OCI-LY1 (cell line): ENCODE measurements around the gene LMOD1.

Experiments used
- H2AFZ ChIP-seq: fragments of 200-600 bp; sonication (generic), shearing (Covaris generic); 2 replicates; pipeline ENCODE4 v1.6.0; 2014; ENCODE audit warnings: antibody characterized with exemption, mild to moderate bottlenecking, low read length
- H3F3A ChIP-seq: fragments of 200-600 bp; sonication (generic), shearing (Covaris generic); 2 replicates; pipeline ENCODE4 v1.6.0; 2014; ENCODE audit warnings: mild to moderate bottlenecking, antibody characterized with exemption, low read length, moderate library complexity; ENCODE audit not compliant: insufficient read depth
- H3K27ac ChIP-seq: fragments of 200-600 bp; sonication (generic); 2 replicates; pipeline ENCODE4 v1.5.1; 2014; ENCODE audit warnings: low read length, mixed run types, mild to moderate bottlenecking, low read depth; ENCODE audit not compliant: poor library complexity, severe bottlenecking
- H3K27me3 ChIP-seq: fragments of 200-600 bp; sonication (generic); 2 replicates; pipeline ENCODE4 v1.6.0; 2014; ENCODE audit warnings: antibody characterized with exemption, mild to moderate bottlenecking, low read length, moderate library complexity; ENCODE audit not compliant: insufficient read depth
- H3K36me3 ChIP-seq: fragments of 200-600 bp; sonication (generic); 2 replicates; pipeline ENCODE4 v1.6.1; 2014; ENCODE audit warnings: mild to moderate bottlenecking, antibody characterized with exemption, low read length, moderate library complexity, mixed read lengths; ENCODE audit not compliant: insufficient read depth
- H3K4me1 ChIP-seq: fragments of 200-600 bp; sonication (generic); 2 replicates; pipeline ENCODE4 v1.5.1; 2014; ENCODE audit warnings: mild to moderate bottlenecking, low read length, moderate library complexity; ENCODE audit not compliant: insufficient read depth, severe bottlenecking
- H3K4me2 ChIP-seq: fragments of 200-600 bp; sonication (generic), shearing (Covaris generic); 2 replicates; pipeline ENCODE4 v1.6.1; 2014; ENCODE audit warnings: low read length
- H3K4me3 ChIP-seq: fragments of 200-600 bp; sonication (generic); 2 replicates; pipeline ENCODE4 v1.5.1; 2014; ENCODE audit warnings: low read length, low read depth, mild to moderate bottlenecking, mixed read lengths; ENCODE audit not compliant: poor library complexity, severe bottlenecking
- H3K79me2 ChIP-seq: fragments of 200-600 bp; shearing (Covaris generic); 2 replicates; pipeline ENCODE4 v1.6.1; 2016; ENCODE audit warnings: mixed run types, low read length, mixed read lengths; ENCODE audit not compliant: insufficient read depth
- H3K9ac ChIP-seq: fragments of 200-600 bp; sonication (generic), shearing (Covaris generic); 2 replicates; pipeline ENCODE4 v1.6.1; 2014; ENCODE audit warnings: mild to moderate bottlenecking, low read length, mixed read lengths
- H3K9me2 ChIP-seq: fragments of 200-600 bp; sonication (generic), shearing (Covaris generic); 2 replicates; pipeline ENCODE4 v1.6.1; 2014; ENCODE audit warnings: low read depth, mild to moderate bottlenecking, low read length, mixed read lengths
- H3K9me3 ChIP-seq: fragments of 200-600 bp; shearing (Covaris generic); 2 replicates; pipeline ENCODE4 v1.6.1; 2014; ENCODE audit warnings: low read length, mixed read lengths
- H4K20me1 ChIP-seq: fragments of 200-600 bp; sonication (generic), shearing (Covaris generic); 2 replicates; pipeline ENCODE4 v1.6.0; 2016; ENCODE audit warnings: mild to moderate bottlenecking, low read length; ENCODE audit not compliant: insufficient read depth
- EZH2 ChIP-seq: fragments of 200-600 bp; sonication (generic), shearing (Covaris generic); IDR thresholded peaks from 2 replicates; pipeline ENCODE4 v1.8.0; 2017; ENCODE audit warnings: borderline replicate concordance, mixed run types, mild to moderate bottlenecking, antibody characterized with exemption, low read length, moderate library complexity, mixed read lengths
- TF ChIP-seq, protein P1 (sequence below): fragments of 200-600 bp; sonication (generic), shearing (Covaris generic); IDR thresholded peaks from 2 replicates; pipeline ENCODE4 v1.5.1; 2017; ENCODE audit warnings: mild to moderate bottlenecking, antibody characterized with exemption, low read length, moderate library complexity, mixed read lengths

Gene LMOD1

DNA sequence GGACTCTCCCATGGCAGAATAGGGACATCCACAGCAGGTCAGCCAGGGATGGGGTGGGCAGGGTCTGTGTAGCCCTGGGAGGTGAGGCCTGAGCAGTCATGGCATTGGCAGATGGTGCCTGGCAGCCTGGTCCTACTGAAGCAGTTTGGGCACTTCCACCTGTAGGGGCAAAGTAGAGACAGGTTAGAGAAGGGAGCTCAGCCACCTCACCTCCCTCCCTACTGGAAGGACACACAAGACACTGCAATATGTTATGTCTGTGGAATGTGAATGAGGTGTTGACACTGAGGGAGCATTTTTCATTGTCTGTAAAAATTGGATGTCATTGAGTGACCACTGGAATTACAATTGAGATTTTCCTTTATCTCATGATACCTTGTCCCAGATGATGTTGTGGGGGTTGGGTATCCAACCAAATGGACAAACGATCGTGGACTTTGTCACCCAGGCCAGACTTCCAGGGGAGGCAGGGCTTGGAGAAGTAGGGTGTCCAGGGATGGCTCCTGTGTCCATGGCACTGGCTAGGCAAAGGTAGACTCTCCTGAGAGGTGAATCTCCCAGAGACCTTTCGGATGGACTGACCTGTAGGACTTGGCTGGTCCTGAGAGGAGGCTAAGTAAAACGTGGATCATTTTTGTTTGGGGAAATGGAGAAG is 48.0 kb downstream of the LMOD1 start:
- Histone ChIP-seq H3K36me3 (no peaks in the 10 kb centered on the region), H3K79me2 (no peaks in the 10 kb centered on the region), H4K20me1 (no peaks in the 10 kb centered on the region), H2AFZ (no peak overlapping the region), H3K9me2 (no peaks in the 10 kb centered on the region), H3K4me2 (no peak overlapping the region), H3K27ac (no peak overlapping the region), H3K9ac (no peak overlapping the region), H3F3A (no peaks in the 10 kb centered on the region), H3K27me3 (no peaks in the 10 kb centered on the region; the same call in 1 of the 2 replicates), H3K9me3 (no peaks in the 10 kb centered on the region), H3K4me1 (no peaks in the 10 kb centered on the region), H3K4me3 (no peak overlapping the region)
- TF ChIP-seq EZH2 = no peak
- TF ChIP-seq, protein P1, sequence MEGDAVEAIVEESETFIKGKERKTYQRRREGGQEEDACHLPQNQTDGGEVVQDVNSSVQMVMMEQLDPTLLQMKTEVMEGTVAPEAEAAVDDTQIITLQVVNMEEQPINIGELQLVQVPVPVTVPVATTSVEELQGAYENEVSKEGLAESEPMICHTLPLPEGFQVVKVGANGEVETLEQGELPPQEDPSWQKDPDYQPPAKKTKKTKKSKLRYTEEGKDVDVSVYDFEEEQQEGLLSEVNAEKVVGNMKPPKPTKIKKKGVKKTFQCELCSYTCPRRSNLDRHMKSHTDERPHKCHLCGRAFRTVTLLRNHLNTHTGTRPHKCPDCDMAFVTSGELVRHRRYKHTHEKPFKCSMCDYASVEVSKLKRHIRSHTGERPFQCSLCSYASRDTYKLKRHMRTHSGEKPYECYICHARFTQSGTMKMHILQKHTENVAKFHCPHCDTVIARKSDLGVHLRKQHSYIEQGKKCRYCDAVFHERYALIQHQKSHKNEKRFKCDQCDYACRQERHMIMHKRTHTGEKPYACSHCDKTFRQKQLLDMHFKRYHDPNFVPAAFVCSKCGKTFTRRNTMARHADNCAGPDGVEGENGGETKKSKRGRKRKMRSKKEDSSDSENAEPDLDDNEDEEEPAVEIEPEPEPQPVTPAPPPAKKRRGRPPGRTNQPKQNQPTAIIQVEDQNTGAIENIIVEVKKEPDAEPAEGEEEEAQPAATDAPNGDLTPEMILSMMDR = no peak

DNA sequence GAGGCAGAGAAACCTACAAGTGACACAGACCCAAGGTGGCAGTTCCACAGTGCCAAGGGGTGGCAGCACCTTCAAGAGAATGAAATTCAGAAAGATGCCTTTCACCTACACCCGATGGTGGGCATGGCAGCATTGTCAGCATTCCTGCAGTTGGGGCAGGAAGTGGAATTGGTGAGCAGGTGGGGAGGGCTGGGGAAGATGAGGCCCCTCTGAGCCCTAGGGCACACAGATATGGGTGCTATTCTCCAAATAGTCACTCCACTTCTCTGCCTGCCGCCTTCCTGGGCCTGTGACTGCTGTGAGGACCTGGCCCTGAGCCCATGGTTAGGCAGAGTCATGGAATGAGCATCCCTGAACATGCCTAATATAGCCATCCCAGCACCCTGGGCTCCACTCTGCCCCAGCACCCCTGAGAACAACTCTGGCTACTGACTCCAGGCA is 49.4 kb downstream of the LMOD1 start:
- Histone ChIP-seq H3K27me3 (no peaks in the 10 kb centered on the region; the same call in 1 of the 2 replicates), H3K9me3 (no peaks in the 10 kb centered on the region), H3K27ac (no peak overlapping the region), H3K9ac (no peak overlapping the region), H3K4me2 (no peak overlapping the region), H2AFZ (no peak overlapping the region), H3F3A (no peaks in the 10 kb centered on the region), H3K36me3 (no peaks in the 10 kb centered on the region), H3K9me2 (no peaks in the 10 kb centered on the region), H3K4me1 (no peaks in the 10 kb centered on the region), H4K20me1 (no peaks in the 10 kb centered on the region), H3K79me2 (no peaks in the 10 kb centered on the region), H3K4me3 (no peak overlapping the region)
- no peak for TF ChIP-seq EZH2
- TF ChIP-seq, protein P1 = no peak

DNA sequence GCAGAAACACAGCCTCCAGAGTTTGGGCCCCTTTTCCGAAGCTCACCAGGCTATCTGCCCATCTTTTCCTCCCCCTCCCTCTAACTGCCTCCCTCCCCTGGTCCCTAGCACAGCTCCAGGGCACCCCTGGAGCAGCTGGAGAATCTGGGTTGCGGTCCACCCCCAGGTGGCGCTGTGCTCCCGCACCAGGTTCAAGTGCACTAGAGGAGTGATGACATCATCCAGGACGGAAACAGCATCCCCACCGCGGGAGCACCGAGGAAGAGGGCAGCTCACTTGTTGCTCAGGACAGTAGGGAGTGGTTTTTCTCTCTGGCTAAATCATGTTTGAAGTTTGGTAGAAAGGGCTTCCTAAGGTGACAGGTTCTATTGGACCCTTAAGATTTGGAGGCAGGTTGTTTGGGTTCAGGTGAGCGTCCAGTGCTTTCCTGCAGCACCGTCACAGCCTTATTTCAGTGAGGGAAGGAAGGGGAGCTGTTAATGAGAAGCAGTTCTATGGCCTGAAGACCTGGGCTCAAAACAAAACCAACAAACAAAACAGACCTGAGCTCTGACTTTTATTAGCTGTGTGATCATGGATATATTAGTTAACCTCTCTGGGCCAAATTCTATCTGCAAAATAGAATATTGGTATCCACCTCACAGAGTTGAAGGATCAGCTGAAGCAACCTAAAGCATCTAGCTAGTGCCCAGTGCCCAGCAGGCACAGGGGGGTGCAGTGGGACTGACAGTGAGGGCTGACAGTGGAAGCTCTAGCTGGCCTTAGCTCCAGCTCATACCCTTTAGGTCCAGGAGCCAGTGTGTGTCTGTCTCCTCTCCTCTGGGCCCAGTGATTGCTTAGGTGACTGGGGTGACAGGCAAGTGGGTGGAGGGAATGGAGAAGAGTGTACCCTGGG is 50.2 kb downstream of the LMOD1 start:
- Histone ChIP-seq H3K4me1 (no peaks in the 10 kb centered on the region), H3K9me2 (no peaks in the 10 kb centered on the region), H4K20me1 (no peaks in the 10 kb centered on the region), H2AFZ (no peak overlapping the region), H3K27ac (no peak overlapping the region), H3K79me2 (no peaks in the 10 kb centered on the region), H3K27me3 (no peaks in the 10 kb centered on the region; the same call in 1 of the 2 replicates), H3K4me3 (no peak overlapping the region), H3K4me2 (peak overlapping the region; percentile 38), H3F3A (no peaks in the 10 kb centered on the region), H3K9ac (no peak overlapping the region), H3K9me3 (no peaks in the 10 kb centered on the region), H3K36me3 (no peaks in the 10 kb centered on the region)
- TF ChIP-seq, protein P1 = peak; percentile 97
- no peak for TF ChIP-seq EZH2
